ENCODE results near the gene TRAF7. TPM values are rescaled to one million over a fixed set of nuclear protein-coding genes. Genes with fewer than 3 reads are reported as not detected.

TRAF7 gene
- total RNA-seq, 1 experiment from 2014 or later: 44.9 TPM

DNA sequence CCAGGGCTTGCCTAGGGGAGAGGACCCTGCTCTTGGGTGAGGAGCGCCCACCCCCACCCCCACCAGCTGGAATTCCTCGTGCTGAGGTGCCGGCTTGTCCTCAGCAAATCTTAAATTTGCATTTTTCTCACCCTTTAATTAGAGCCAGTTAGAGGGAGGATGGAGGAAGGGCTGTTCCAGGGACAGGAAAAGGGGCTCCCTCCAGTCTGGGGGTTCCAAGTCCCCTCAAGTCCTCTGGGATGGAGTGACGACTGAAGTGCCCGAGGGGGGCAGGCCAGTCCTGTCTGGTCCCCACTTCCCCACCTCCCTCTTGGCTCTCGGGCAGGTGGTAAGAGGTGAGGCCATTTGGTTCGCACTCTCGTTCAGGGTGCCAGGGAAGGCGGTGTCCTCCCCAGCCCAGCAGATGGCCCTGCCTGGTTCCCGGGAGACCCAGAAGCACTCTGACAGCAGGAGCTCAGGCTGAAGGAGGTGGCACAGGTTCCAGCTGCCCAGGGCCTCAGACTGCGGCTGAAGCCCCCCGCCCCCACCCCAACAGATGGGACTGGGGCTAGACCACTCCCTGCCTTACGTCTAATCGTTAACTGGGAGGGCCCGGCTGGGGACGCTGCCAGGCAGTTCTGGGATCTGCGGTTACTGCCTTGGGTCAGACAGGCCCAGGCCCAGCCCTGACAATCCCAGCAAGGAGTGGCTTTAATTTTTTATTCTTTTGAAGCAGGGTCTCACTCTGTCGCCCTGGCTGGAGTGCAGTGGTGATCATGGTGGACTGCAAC lies 5.0 kb upstream of the TRAF7 start:
- ATAC-seq: no peak
- H3K79me2 ChIP-seq (ENCODE audit: low read length): peaks cover 30% of the 10 kb centered on the region
- peak overlapping the region; percentile 100 for H3K4me2 ChIP-seq (ENCODE audit: low read length)
- no peaks in the 10 kb centered on the region for H3K9me3 ChIP-seq (ENCODE audit: low read length)
- intact Hi-C loops (cut with micrococcal nuclease): no loop called here
- CTCF ChIA-PET: interaction anchor here (0.7 kb wide), 1 partner anchor 44 kb away, joined by 5 read pairs; no protein-coding TSS in a partner anchor
- peak; percentile 43 for DNase-seq
- H3K27me3 ChIP-seq (ENCODE audit: low read length): no peaks in the 10 kb centered on the region
- no peak overlapping the region for H2AFZ ChIP-seq (ENCODE audit: low read length)
- no peaks in the 10 kb centered on the region for H3K9me2 ChIP-seq (replicated peaks; ENCODE audit: low read length)
- TF ChIP-seq, protein P1, sequence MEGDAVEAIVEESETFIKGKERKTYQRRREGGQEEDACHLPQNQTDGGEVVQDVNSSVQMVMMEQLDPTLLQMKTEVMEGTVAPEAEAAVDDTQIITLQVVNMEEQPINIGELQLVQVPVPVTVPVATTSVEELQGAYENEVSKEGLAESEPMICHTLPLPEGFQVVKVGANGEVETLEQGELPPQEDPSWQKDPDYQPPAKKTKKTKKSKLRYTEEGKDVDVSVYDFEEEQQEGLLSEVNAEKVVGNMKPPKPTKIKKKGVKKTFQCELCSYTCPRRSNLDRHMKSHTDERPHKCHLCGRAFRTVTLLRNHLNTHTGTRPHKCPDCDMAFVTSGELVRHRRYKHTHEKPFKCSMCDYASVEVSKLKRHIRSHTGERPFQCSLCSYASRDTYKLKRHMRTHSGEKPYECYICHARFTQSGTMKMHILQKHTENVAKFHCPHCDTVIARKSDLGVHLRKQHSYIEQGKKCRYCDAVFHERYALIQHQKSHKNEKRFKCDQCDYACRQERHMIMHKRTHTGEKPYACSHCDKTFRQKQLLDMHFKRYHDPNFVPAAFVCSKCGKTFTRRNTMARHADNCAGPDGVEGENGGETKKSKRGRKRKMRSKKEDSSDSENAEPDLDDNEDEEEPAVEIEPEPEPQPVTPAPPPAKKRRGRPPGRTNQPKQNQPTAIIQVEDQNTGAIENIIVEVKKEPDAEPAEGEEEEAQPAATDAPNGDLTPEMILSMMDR (conservative IDR thresholded peaks at IDR 0.05; ENCODE audit: low read depth, low read length): 0 out of 2 replicates have a peak, but pooled peaks have one; percentile 11
- no peak for TF ChIP-seq EZH2 (IDR thresholded peaks at IDR 0.05; ENCODE audit: low read length, unreplicated experiment)
- H3K4me1 ChIP-seq (ENCODE audit: insufficient read depth, low read length): peaks cover 31% of the 10 kb centered on the region
- H4K20me1 ChIP-seq (ENCODE audit: low read length): peaks cover 42% of the 10 kb centered on the region
- no peak overlapping the region for H3K27ac ChIP-seq (ENCODE audit: low read length)
- POLR2A ChIA-PET (ENCODE audit: unreplicated experiment): interaction anchor here (0.6 kb wide), 1 partner anchor 112 kb away, joined by 3 read pairs; no protein-coding TSS in a partner anchor
- peak overlapping the region; percentile 67; the same call in 1 of the 2 replicates for H3K4me3 ChIP-seq (ENCODE audit: low read length)
- no TSS peak for BruUV-seq (replicated peaks)
- H3K9ac ChIP-seq (ENCODE audit: low read length): no peak overlapping the region
- peaks cover 24% of the 10 kb centered on the region for H3F3A ChIP-seq (ENCODE audit: low read length, unreplicated experiment)
- peaks cover 21% of the 10 kb centered on the region for H3K36me3 ChIP-seq (ENCODE audit: low read depth, low read length)

DNA sequence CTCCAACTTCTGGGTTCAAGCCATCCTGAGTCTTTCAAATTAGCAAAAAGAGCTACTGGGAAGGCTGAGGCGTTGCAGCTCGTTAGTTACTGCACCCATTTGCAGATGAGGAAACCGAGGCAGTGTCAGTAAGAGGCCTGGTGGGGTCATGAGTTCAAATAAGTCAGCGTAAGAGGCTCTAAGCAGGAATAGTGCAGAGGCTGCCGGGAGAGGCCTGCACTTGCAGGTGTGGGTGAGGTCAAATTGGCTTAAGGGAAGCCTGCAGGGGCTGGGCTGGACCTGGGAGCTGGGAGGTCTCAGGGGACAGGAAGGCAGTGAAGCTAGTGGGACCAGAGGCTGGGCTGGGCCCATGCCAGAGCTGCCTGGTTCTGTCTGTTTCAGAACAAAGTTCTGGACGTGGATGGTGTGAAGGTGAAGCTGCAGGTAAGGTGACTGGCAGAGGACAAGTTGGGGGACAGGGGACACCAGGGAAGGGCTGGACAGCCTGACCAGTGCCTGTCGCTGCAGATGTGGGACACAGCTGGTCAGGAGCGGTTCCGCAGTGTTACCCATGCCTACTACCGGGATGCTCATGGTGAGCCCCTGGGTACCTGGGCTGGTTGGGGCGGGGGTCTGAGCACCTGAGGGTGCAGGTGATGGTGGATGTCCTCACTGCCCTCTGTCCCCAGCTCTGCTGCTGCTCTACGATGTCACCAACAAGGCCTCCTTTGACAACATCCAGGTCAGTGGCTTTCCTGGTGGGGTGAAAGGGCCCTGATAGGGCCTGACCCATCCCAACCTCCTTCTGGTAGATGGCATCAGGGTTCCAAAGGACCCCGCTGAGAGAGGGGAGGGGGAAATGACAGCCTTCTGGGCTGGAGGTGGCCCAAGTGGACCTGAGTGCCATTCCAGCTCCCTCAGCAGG lies 4.1 kb upstream of the TRAF7 start:
- Histone ChIP-seq H3K9ac (ENCODE audit: low read length) (no peak overlapping the region), H3K4me3 (ENCODE audit: low read length) (no peak overlapping the region), H3K9me3 (ENCODE audit: low read length) (no peaks in the 10 kb centered on the region), H3K4me1 (ENCODE audit: insufficient read depth, low read length) (peaks cover 31% of the 10 kb centered on the region), H3K79me2 (ENCODE audit: low read length) (peaks cover 36% of the 10 kb centered on the region), H3F3A (ENCODE audit: low read length, unreplicated experiment) (peaks cover 24% of the 10 kb centered on the region), H2AFZ (ENCODE audit: low read length) (no peak overlapping the region), H3K36me3 (ENCODE audit: low read depth, low read length) (peaks cover 21% of the 10 kb centered on the region), H3K27me3 (ENCODE audit: low read length) (no peaks in the 10 kb centered on the region), H3K9me2 (replicated peaks; ENCODE audit: low read length) (no peaks in the 10 kb centered on the region), H3K27ac (ENCODE audit: low read length) (no peak overlapping the region), H3K4me2 (ENCODE audit: low read length) (peak overlapping the region; percentile 100; the same call in 1 of the 2 replicates), H4K20me1 (ENCODE audit: low read length) (peaks cover 42% of the 10 kb centered on the region)
- BruUV-seq (replicated peaks): no TSS peak
- no peak for DNase-seq
- ChIA-PET POLR2A (ENCODE audit: unreplicated experiment) (interaction anchor here (0.6 kb wide), 1 partner anchor 112 kb away, joined by 3 read pairs; no protein-coding TSS in a partner anchor), CTCF (interaction anchor here (0.6 to 0.7 kb wide), 2 partner anchors 43 to 111 kb away, joined by 3 to 5 read pairs; no protein-coding TSS in a partner anchor)
- intact Hi-C loops (cut with micrococcal nuclease): no loop called here
- ATAC-seq: no peak
- TF ChIP-seq, protein P1 (conservative IDR thresholded peaks at IDR 0.05; ENCODE audit: low read depth, low read length): no peak
- TF ChIP-seq EZH2 (IDR thresholded peaks at IDR 0.05; ENCODE audit: low read length, unreplicated experiment) (no peak), EZH2phosphoT487 (IDR thresholded peaks at IDR 0.05; ENCODE audit: borderline replicate concordance, low read length) (no peak)

Measured in PC-3 (cell line).